ENCODE measurements around the gene EARS2. TPM values are rescaled to one million over a fixed set of nuclear protein-coding genes. Genes with fewer than 3 reads are reported as not detected.

Gene EARS2
- total RNA-seq, 1 donor from 2014 or later, result 19.7 TPM

DNA sequence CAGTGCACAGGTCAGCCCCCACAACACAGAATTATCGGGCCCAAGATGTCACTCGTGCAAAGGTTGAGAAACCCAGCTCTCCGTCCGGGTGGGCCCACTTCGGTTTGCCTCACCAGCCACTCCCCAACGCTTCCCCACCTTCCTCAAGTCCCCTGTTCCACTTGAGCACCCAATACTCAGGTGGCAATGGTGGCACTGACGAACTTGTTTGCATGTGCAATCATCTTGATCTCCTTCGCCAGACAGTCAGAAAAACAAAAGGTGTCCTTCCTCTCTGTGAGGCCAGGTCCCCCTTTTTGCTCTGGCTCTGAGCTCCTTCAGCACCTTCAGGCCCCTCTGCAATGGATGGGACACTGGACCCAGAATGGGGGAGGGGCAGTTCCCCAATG lies 50.5 kb downstream of the EARS2 start:
- TF ChIP-seq, protein P1, sequence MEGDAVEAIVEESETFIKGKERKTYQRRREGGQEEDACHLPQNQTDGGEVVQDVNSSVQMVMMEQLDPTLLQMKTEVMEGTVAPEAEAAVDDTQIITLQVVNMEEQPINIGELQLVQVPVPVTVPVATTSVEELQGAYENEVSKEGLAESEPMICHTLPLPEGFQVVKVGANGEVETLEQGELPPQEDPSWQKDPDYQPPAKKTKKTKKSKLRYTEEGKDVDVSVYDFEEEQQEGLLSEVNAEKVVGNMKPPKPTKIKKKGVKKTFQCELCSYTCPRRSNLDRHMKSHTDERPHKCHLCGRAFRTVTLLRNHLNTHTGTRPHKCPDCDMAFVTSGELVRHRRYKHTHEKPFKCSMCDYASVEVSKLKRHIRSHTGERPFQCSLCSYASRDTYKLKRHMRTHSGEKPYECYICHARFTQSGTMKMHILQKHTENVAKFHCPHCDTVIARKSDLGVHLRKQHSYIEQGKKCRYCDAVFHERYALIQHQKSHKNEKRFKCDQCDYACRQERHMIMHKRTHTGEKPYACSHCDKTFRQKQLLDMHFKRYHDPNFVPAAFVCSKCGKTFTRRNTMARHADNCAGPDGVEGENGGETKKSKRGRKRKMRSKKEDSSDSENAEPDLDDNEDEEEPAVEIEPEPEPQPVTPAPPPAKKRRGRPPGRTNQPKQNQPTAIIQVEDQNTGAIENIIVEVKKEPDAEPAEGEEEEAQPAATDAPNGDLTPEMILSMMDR (IDR thresholded peaks at IDR 0.05), result no peak
- no peak for TF ChIP-seq EZH2 (IDR thresholded peaks at IDR 0.05)
- TF ChIP-seq EZH2phosphoT487 (IDR thresholded peaks at IDR 0.05), result no peak
- peaks cover 40% of the 10 kb centered on the region for H3F3A ChIP-seq (ENCODE audit: low read depth)
- H3K9me3 ChIP-seq (ENCODE audit: low read depth), result no peaks in the 10 kb centered on the region
- Mint-ChIP-seq H3K4me1 (peaks cover 65% of the 10 kb centered on the region), H3K27ac (peak overlapping the region; percentile 36), H3K9me3 (no peaks in the 10 kb centered on the region), H3K36me3 (peaks cover 14% of the 10 kb centered on the region), H3K4me3 (no peak overlapping the region), H3K27me3 (ENCODE audit: insufficient read depth, low read depth) (no peaks in the 10 kb centered on the region)
- no peaks in the 10 kb centered on the region for H3K27me3 ChIP-seq
- H3K4me3 ChIP-seq, result peak overlapping the region; percentile 29
- DNase-seq (ENCODE audit: low spot score), result no peak
- no peak overlapping the region for H3K9ac ChIP-seq
- no peak overlapping the region for H3K27ac ChIP-seq
- peaks cover 87% of the 10 kb centered on the region for H3K79me2 ChIP-seq (ENCODE audit: low read depth)
- peak overlapping the region; percentile 69 for H3K4me2 ChIP-seq
- H3K4me1 ChIP-seq, result peaks cover 59% of the 10 kb centered on the region
- peaks cover 81% of the 10 kb centered on the region for H4K20me1 ChIP-seq (ENCODE audit: low read depth)
- H2AFZ ChIP-seq (replicated peaks), result no peak overlapping the region
- H3K36me3 ChIP-seq, result no peaks in the 10 kb centered on the region

DNA sequence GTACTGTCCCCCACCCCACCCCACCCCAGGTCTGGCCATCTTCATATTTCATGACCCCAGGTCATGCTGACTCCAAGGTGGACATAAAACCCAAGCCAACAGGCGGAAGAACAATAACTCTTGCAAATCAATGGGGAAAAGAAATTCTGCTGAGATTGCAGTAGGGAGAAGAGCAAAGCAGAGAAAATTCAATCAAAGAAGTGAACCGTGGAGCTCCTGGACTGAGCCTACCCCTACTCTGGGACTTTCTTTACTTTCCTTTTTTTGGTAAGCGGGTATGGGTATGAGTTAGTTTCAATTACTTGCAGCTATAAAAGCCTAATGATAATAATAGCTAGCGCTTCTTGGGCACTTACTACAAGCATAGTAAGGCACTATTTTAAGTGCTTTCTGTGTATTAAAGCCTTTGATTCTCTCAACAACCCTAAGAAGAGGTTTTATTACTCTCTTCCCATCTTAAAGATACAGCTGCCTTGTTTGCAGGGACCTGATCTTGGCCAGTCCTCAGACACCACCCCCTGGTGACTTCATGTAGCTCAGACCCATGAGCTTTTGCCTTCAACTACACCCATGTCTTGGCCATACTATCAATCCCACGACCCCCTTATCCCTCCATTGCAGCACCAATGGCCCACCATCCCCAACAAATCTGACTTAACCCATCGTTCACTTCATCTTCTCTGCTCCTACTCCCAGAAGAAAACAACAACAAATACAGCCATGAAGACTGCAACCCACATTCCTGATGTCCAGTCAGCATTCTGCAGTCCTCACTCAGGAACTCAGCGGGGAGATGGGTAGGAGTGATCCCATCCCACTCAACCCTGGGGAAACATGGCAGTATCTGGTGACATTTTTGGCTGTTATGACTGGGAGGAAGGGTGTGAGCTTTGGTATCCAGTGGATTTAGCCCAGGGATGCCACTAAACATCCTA lies 51.2 kb downstream of the EARS2 start:
- Histone ChIP-seq H3K79me2 (ENCODE audit: low read depth) (peaks cover 93% of the 10 kb centered on the region), H3K9ac (no peak overlapping the region), H4K20me1 (ENCODE audit: low read depth) (peaks cover 88% of the 10 kb centered on the region), H3K27me3 (no peaks in the 10 kb centered on the region), H3K4me1 (peaks cover 59% of the 10 kb centered on the region), H3K4me2 (peak overlapping the region; percentile 69), H3F3A (ENCODE audit: low read depth) (peaks cover 38% of the 10 kb centered on the region), H3K4me3 (peak overlapping the region; percentile 29), H2AFZ (replicated peaks) (no peak overlapping the region), H3K36me3 (no peaks in the 10 kb centered on the region), H3K27ac (peak overlapping the region; percentile 63), H3K9me3 (ENCODE audit: low read depth) (no peaks in the 10 kb centered on the region)
- H3K27ac Mint-ChIP-seq, result peak overlapping the region; percentile 59
- H3K4me3 Mint-ChIP-seq, result peak overlapping the region; percentile 66
- no peaks in the 10 kb centered on the region for H3K27me3 Mint-ChIP-seq (ENCODE audit: insufficient read depth, low read depth)
- H3K4me1 Mint-ChIP-seq, result peaks cover 65% of the 10 kb centered on the region
- no peaks in the 10 kb centered on the region for H3K9me3 Mint-ChIP-seq
- DNase-seq (ENCODE audit: low spot score), result peak; percentile 8
- no peak for TF ChIP-seq EZH2phosphoT487 (IDR thresholded peaks at IDR 0.05)
- TF ChIP-seq EZH2 (IDR thresholded peaks at IDR 0.05), result no peak
- TF ChIP-seq, protein P1 (IDR thresholded peaks at IDR 0.05), result no peak
- H3K36me3 Mint-ChIP-seq, result peaks cover 13% of the 10 kb centered on the region

DNA sequence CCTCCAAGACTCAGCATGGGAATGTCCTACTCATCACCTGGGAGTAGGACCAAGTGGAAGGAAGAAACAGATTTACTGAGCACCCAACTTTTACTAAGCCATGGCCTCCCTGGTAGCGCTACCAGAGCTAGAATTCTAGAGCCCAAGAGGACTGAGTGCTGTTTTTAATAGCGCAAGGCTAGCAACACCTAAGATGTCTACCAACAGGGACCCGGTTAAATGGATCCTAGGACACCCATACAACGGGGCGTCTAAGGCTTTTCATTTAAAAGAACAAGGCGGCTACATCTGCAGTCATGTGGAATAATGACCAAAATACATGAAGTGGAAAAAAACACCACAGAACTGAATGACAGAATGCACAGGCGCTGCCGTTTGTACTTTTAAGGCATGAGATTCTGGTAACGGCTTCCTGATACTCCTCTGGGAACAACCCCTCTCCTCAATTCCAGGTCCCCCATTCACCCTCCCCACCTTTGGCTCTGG lies 51.9 kb downstream of the EARS2 start:
- no peak overlapping the region for H3K9ac ChIP-seq
- H3K27me3 ChIP-seq, result no peaks in the 10 kb centered on the region
- Mint-ChIP-seq H3K4me1 (peaks cover 65% of the 10 kb centered on the region), H3K27me3 (ENCODE audit: insufficient read depth, low read depth) (no peaks in the 10 kb centered on the region), H3K4me3 (peak overlapping the region; percentile 66), H3K36me3 (peaks cover 13% of the 10 kb centered on the region), H3K9me3 (no peaks in the 10 kb centered on the region), H3K27ac (peak overlapping the region; percentile 68)
- peak; percentile 37 for DNase-seq (ENCODE audit: low spot score)
- no peaks in the 10 kb centered on the region for H3K36me3 ChIP-seq
- H3K4me3 ChIP-seq, result peak overlapping the region; percentile 29
- no peak overlapping the region for H2AFZ ChIP-seq (replicated peaks)
- no peaks in the 10 kb centered on the region for H3K9me3 ChIP-seq (ENCODE audit: low read depth)
- TF ChIP-seq, protein P1 (IDR thresholded peaks at IDR 0.05), result no peak
- TF ChIP-seq EZH2phosphoT487 (IDR thresholded peaks at IDR 0.05) (no peak), EZH2 (IDR thresholded peaks at IDR 0.05) (no peak)
- peaks cover 100% of the 10 kb centered on the region for H3K79me2 ChIP-seq (ENCODE audit: low read depth)
- H3K4me2 ChIP-seq, result peak overlapping the region; percentile 69
- H3F3A ChIP-seq (ENCODE audit: low read depth), result peaks cover 38% of the 10 kb centered on the region
- peaks cover 95% of the 10 kb centered on the region for H4K20me1 ChIP-seq (ENCODE audit: low read depth)
- H3K27ac ChIP-seq, result peak overlapping the region; percentile 63
- peaks cover 59% of the 10 kb centered on the region for H3K4me1 ChIP-seq
